Stimulated activated CD4-positive, alpha-beta T cell treated with anti-CD3 and anti-CD28 coated beads, Interleukin-1b, Interleukin-23, amount 100 ng/mL, for 1 hour (primary cell): ENCODE results near the gene CFAP74.

Source experiments
- DNase-seq, 2 donors: peaks; one replicate each; pipeline ENCODE4 v3.0.0-alpha.2; 2020; ENCODE audit warnings: low read depth in 2 of 2

The CFAP74 gene

GRCh38 chr1:1917995-1918900, 85.3 kb downstream of the CFAP74 start:
- no peak for DNase-seq

GRCh38 chr1:1917304-1917976, 86.1 kb downstream of the CFAP74 start:
- no peak for DNase-seq

- DNase-seq: no peak
Observed at GRCh38 chr1:1916851-1917251, 86.7 kb downstream of the CFAP74 start.

GRCh38 chr1:1915911-1916840, 87.4 kb downstream of the CFAP74 start:
- DNase-seq: no peak

GRCh38 chr1:1914971-1915692, 88.5 kb downstream of the CFAP74 start, which contains the start of gene CALML6:
TSS of gene CALML6 (plus strand) at chr1:1915260. CDS start at chr1:1915281, 21 bp downstream.
- DNase-seq: no peak

GRCh38 chr1:1914101-1914970, 89.2 kb downstream of the CFAP74 start:
- no peak for DNase-seq

- DNase-seq: no peak
Observed at GRCh38 chr1:1911350-1912041, 92.1 kb downstream of the CFAP74 start.

- DNase-seq: no peak
Observed at GRCh38 chr1:1910651-1911331, 92.8 kb downstream of the CFAP74 start.

- no peak for DNase-seq
Observed at GRCh38 chr1:1910033-1910465, 93.5 kb downstream of the CFAP74 start.

- DNase-seq: no peak
Observed at GRCh38 chr1:1908506-1908791, 95.1 kb downstream of the CFAP74 start.

- DNase-seq: no peak
Observed at GRCh38 chr1:1907098-1907736, 96.4 kb downstream of the CFAP74 start.

- peak; percentile 24 to 39 for DNase-seq
Observed at GRCh38 chr1:1906185-1907097, 97.1 kb downstream of the CFAP74 start.

- DNase-seq: no peak
Observed at GRCh38 chr1:1903224-1903623, 100.4 kb downstream of the CFAP74 start.

- no peak for DNase-seq
Observed at GRCh38 chr1:1901641-1902294, 101.8 kb downstream of the CFAP74 start.

GRCh38 chr1:1900883-1901640, 102.5 kb downstream of the CFAP74 start:
- DNase-seq: no peak

- DNase-seq: no peak
Observed at GRCh38 chr1:1899967-1900327, 103.6 kb downstream of the CFAP74 start.
